Stimulated activated CD8-positive, alpha-beta memory T cell treated with anti-CD3 and anti-CD28 coated beads, Interleukin-12 subunit alpha, Interleukin-12 subunit beta, amount 100 ng/mL, for 1 hour (primary cell): ENCODE data around the gene CACNA1G.

Experiments
- DNase-seq: peaks from one replicate; pipeline ENCODE4 v3.0.0-alpha.2; 2020; ENCODE audit warnings: low read depth

CACNA1G gene

DNA sequence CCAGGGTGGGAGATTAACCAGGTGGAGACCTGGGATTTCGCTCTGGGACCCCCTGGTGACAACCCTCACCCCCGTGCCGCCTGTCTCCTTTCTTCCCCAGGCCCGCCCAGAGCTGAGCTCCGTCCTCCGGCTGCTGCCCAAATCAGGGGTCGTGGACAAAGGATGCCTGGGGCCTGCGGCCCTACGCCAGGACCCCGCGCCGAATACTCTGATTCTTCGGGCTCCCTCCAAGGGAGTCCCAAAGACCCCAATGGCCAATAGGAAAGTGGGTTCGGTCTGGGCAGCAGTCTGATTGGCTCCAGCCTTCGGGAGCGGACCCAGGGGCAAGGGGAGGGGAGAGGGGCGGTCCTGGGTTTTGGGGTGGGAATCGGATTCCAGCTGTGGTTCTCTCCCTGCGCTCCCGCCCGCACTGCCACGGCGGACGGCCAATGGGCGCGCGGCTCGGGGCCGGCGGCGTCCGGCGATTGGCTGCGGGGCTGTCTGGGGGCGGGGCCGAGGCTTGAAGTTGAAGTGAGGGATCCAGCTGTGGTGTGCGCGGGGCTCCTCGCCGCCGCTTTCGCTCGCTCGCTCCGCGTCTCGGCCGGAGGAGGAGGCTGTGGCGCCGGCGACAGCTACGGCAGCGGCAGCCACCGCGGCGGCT lies at the start of gene CACNA1G:
CACNA1G (plus strand) TSS at position 531 of the 640 bp plus-strand sequence. CDS start 745 bp downstream, outside the sequence.
- DNase-seq, result peak; percentile 74

DNA sequence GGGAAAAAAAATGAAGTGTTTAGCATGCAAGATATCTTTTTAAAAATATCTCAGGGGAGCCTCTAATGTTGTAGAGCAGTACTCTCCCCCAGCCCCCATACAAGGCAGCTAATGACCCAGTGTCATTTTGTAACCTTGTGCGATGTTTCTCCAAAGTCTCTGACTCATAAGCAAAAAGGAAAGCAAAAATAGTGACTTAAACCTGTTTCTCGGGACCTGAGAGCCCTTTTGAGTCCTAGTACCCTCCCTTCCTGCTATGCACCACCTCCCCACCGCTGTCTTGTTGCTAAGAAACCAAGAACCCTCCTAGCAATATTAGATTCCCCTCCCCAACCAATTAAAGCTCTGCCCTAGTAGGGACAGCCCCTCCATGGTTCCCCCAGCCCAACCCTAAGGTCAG lies 49.5 kb upstream of the CACNA1G start:
- no peak for DNase-seq

DNA sequence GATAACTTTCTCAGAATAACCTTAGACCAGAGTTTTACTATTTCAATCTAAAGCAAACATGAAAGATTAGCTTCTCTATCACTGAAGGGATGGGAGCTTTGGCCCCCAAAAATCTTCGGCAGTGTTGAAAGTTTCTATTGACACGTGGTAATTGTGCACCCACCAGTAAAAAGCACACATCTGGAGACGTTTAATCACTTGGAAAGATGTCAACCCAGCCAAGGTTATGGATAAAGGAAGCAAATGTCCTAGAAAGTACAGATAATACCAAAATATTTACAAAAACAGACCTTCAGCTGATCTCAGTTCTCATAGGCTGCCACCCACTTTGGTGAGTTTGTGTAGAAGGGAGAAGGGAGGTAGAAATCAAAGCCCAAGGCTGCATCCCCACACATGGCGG lies 47.0 kb upstream of the CACNA1G start:
- DNase-seq, result no peak

DNA sequence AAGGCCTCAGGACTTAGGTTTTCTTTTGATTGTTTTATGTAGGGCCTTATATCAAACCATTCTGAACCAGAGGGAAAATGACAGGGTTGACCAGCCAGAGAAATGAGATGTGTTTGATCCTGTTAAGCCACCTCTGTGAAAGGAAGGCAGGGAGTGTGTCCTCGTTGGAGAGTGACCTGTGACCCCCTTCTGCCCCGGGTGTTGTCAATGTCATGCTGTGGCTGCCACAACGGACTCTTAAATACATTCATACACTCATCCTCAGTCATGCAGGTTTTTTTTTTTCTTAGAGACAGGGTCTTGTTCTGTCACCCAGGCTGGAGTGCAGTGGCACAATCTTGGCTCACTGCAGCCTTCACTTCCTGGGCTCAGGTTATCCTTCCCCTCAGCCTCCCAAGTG lies 46.1 kb upstream of the CACNA1G start:
- DNase-seq, result no peak

DNA sequence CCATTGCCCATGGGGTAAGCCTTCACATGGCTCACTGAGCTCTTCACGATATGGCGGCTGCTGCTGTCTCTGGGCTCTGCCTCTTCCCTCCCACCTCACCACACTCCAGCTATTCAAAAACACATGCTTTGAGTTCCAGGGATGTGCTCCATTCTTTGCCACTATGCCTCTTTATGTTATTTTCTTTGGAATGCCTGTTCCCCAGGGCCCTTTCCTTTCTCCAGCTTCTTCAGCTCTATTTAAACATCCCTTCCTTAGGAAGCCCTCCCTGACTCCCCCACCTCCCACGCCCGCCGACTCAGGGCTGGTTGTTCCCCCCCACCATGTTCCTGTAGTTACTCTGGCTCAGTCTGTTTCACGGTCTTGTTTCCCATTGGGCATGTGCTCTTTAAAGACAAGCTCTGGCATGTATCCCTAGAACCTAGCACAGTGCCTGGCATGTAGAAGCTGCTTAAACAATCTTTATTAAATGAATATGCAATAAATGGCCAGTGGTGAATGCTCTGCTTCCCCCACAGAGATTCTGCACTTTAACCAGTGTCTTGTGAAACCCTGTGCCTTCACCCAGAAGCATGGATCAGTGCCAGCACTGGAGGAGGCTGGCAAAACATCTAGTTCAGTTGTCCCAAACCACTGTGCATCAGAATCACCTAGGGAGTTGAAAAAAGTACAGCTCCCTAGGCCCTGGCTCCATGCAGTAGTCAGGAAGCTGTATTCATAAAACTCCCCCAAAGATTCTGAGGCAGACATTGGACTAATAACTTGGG lies 45.4 kb upstream of the CACNA1G start:
- DNase-seq, result no peak

DNA sequence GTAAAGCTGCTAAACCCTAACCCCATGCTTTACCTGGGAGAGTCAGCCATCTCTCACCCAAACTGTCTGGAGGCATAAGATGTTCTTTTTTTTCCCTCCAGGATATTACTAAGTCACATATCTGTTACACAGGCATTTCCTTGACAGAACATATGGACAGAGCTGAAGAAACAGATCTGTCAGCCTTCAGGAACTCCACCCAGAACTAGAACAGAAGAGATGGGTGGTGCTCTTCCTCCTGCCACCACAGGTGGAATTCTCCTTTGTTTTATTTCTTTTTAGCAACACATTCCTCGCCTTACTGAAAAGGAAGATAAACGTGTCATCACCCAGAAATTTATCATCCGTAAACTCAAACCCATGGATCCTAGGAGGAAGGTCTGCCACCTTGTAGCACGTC lies 43.5 kb upstream of the CACNA1G start:
- no peak for DNase-seq

DNA sequence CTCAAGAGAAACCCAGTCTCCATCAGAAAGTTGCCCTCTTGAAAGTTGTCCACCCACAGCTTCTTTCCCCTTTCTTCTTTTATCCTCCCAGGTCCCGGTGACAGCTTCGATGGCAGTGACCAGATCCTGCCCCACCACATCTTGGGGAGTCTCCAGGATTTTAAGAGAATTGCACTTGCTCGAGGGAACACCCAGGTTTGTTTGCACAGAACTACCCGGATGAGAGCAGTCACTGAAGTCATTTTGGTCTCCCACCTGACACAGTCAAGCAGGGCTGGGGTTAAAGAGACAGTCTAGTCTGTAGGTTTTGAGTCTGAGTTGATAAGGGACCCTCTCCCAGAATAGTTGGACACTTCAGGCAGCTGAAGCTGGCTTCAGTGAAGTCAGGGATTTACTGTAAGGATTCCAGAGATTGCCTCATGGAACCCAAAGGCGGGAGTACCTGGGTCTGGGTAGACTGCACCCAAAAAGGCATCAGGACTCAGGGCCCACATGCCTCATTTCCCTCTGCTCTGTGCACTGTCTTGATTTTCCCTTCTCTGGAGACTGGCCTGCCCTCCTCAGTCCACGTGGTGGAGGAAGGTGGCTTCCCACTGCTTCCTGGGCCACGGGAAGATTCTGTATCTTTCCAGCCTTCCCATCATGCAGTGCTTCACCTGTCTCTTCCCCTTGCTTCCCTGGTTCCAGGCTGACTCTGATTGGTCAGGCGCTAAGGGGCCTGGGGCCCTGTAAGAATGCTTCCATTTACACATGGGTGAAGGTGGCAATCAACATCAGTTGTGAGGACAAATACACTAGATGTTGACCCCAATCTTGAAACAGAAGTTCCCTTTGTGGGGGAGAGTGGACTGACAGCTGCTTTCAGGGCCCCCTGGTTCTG lies 42.8 kb upstream of the CACNA1G start:
- no peak for DNase-seq

DNA sequence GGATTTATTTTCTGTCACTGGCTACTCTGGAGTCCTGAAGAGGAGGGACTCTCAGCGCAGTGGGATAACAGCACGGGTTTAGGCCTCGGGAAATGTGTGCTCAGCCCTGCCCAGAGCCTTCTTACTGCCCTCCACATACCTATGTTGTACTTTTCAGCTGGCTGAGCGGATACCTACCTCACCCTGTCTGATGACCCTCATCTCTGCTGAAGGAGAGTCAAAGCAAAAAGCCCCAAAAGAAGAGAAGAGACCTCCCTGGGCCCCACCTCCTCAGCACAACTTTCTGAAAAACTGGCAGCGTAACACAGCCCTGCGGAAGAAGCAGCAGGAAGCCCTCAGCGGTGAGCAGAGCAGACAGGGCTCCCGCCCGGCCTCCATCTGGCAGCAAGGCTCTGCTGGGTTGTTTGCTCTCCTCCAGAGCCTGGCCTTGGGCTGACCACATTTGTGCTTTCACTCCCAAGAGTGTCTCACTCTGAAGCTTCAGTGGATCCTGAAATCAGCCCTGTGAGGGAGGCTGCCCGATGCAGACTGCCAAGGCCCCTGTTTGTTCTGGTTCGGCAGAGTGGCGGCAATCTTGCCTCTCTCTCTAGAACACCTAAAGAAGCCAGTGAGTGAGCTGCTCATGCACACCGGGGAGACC lies 42.0 kb upstream of the CACNA1G start:
- DNase-seq, result no peak

DNA sequence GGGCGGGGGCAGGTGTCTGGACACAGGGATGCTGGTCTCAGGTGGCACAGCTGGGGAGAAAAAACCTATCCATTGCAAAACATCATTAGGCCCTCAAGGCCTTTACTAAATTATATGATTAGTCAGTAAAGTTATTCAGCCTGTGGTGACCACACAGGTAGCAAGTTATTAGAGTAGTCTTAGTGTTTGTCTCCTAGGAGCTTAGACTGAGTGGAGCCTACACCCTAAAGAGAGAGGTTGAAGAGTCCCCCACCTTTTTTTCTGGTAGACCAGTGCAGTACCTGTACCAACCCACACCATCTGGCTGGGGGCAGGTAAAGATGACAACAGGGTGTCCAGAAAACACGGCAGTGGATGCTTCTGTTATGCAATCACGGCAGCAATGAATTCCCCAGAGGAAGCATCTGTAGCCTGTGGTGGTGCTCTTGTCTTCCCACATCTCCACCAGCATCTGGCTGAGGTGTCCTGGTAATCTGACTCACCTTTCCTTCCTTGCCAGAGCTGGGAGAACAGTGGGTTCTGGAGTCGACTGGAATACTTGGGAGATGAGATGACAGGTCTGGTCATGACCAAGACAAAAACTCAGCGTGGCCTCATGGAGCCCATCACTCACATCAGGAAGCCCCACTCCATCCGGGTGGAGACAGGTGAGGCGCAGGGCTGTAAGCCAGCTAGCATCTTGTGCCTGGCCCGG lies 41.2 kb upstream of the CACNA1G start:
- DNase-seq, result no peak

DNA sequence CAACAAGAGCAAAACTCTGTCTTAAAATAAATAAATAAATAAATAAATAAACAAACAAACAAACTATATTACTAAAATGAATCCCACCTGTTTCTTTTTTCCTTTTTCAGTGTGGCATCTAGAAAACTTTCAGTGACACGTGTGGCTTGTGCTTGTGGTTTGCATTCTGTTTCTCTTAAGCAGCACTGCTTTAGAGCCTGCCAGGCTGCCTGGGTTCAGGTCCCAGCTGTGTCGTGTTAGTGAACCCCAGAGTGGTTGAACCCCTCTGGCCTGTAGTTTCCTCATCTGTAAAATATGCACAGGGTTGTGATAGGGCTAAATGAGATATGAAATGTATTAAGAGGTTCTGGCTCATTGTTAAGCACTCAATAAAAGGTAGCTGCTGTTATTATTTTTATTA lies 40.0 kb upstream of the CACNA1G start:
- no peak for DNase-seq

DNA sequence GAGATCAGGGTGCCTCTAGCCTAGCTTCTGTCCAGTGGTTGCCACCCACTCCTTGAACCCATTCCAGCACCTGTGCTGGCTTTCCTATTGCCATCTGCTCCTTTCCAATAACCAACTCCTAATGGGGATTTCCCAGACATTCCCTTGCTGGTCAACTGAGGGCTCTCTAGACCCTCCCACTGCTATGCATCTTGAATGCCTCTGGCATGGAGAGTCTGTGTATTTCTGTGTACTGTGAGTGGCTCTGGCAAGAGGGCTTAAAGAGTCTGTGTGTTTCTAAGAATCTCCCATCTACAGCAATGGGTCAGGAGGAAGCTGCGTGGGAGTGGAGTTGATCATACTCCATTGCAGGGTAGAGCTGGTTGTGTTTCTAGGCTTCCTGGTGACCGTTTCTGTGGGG lies 39.0 kb upstream of the CACNA1G start:
- no peak for DNase-seq

DNA sequence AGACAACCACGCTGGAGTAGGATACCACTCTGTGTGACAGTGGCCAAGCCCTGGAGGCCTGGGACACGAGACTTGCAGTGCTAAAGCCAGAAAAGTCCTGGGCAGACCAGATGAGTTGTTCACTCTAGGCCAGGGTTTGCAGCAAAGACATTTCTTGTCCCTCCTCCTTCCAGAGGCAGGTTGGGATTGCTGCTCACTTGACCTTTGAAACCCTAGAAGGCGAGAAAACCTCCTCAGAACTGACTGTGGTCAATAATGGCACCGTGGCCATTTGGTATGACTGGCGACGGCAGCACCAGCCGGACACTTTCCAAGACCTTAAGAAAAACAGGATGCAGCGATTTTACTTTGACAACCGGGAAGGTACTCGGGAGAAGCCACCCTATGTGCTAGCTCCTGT lies 37.7 kb upstream of the CACNA1G start:
- no peak for DNase-seq

DNA sequence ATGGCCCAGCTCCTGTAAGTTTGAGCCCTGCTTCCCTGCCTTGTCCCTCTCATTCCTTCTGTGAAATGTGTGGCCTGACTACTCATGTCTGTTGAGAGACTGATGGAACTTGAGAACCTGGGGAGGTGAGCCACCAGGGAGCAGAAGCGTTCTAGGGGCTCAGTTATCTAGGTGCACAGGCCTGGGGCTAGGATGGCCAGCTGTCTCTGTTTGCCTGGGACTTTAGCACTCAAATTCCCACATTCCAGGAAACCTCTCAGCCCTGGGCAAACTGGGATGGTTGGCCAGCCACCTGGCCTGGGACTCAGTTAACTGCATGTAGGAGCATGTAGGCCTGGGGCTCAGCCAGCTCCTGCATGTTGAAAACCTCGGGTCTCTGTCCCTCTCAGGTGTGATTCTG lies 37.3 kb upstream of the CACNA1G start:
- DNase-seq, result no peak

DNA sequence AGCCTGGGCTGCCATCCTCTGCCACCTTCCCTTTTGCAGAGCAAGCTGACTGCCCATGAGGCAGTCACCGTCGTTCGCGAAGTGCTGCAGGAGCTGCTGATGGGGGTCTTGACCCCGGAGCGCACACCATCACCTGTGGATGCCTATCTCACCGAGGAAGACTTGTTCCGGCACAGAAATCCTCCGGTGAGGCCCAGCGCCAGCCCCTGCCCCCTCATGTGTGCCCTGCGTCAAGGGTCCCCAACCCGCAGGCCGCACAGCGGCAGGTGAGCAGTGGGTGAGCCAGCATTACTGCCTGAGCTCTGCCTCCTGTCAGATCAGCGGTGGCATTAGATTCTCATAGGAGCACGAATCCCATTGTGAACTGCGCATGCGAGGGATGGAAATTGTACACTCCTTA lies 35.7 kb upstream of the CACNA1G start:
- DNase-seq, result no peak

DNA sequence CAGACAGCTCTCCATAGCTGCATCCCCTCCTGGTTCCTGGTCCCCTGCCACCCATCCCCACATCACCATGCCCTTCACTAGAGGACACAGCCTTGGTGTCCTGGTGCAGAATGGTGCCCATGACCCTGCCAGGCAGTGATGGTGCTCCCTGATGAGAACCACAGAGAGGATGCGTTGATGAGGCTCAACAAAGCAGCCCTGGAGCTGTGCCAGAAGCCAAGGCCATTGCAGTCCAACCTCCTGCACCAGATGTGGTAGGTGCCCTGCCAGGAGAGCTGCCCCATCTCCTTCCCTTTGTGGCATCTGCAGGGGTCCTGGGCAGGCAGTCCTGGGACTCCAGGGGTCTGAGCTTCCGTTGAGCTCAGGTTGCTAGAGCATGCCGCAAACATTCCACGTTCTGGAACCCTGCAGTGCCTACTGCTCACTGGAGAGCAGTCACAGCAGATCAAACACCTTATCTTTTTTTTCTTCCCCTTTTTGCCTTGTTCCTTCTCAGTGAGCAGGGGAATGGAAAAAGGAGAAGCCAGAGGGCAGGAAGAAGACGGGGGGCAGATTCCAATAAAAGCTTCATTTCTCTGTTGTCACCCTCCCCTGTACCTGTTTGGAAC lies 33.3 kb upstream of the CACNA1G start:
- no peak for DNase-seq

DNA sequence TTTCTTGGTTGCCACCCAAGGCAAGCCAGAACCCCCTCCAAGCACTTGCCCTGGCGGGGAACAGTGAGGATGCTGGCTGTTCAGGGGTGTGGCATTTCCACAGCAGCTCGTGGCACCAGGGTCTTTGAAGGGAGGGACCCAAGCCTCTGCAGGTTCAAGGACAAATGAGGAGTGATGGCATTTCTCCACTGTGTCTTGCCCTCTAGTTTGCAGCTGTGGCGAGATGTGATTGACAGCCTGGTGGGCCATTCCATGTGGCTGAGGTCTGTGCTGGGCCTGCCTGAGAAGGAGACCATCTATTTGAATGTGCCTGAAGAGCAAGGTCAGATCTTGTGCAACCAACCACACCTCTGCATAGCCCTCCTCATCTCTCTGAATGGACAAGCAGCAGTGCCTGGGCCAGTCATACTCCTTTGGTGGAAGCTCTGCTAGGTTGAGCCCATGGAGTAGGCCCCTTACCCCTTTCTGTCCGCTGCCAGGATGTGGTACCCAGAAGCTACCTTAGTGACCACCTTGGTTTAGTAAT lies 32.5 kb upstream of the CACNA1G start:
- no peak for DNase-seq

DNA sequence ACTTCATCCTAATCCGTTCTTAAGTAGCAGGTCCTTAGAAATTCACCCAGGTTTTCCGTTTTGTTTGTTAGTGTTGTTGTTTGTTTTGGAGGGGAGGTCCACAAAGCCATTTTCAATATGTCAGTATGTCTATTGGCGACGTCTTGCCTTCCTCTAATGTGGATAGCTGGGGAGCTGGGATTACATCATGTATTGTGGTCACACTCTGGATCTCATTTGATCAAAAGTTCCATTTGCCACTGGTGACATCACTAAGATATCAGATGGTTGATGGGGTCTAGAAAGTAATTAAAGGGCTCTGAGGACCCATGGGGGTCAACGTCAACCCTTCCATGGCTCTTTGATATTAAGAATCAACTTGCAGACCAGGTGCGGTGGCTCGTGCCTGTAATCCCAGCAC lies 30.7 kb upstream of the CACNA1G start:
- DNase-seq, result no peak

DNA sequence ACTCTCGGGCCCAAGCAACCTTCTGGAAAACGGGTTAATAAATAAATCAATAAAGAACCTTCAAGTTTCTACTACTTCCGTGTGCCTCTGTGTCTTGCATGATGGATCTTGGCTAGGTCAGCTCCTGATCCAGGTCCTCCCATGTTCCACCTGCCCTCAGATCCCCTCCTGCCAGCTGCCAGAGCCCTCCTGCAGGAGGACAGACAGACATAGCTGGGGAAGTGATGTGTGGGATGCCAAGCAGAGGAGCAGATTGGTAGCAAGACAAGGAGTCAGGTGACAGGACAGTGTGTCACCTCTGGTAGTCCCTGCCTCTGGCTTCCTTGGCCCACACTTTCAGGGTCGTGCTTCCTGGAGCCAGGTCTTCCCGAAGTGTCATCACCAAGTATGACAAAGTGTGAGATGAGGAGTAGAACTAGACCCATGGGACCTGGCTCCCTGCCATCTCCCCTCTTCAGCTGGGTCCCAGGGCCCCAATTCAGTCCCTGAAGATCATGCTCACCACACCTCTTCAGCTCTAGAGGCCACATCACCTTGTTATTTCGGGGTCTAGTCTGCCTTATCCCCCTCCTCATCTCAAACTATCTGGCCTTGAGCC lies 29.0 kb upstream of the CACNA1G start:
- DNase-seq, result no peak

DNA sequence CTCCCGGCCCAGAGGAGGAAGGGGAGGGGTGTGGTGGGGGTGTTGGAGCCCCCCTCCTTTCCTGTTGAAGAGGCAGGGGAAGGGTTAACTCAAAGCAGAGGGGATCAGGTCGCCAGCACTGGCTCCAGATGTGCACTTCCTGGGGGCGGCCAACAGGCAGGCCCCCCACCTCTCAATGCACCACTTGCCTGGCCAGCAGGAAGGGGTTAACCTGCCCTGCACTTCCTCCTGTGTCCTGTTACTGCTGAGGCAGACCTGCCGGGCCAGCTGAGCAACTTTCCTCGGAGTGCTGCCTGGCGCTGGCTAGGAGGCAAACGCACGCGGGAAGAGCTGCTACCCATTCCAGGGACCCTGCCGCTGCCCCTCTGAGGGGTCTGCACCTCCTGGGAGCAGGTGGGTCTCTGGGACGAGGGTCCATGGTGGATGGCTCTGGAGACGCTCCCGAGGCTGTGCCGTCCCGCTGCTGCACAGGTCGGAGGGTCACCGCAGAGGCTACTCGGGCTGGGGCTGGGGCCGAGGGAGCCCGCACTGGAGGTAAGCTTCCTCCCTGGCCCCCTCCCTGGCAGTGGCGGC lies 28.0 kb upstream of the CACNA1G start, which contains the start of gene EPN3:
EPN3 (plus strand) TSS at position 284 of the 573 bp plus-strand sequence. CDS start 3,822 bp downstream, outside the sequence.
- DNase-seq, result no peak

DNA sequence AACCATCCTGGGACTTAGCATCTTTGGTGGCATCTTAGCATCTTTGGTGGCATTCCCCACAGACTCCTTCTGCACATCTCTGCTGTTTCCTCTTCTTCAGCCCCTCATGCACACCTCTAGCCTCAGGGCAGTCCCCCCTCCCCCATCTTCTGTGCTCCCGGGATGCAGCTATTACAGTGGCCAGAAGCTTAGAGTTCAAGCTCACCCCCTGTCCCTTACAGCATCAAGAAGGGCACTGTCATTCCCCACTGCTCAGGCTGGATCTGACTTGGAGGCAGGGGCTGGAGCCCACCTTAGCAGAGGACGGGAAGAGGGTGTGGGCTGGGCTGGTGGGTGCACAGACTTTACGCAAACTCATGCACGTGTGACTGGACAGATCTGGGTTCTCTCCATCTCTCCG lies 27.3 kb upstream of the CACNA1G start:
- DNase-seq, result no peak
